Astrocyte (in vitro differentiated cells and primary cell): Measurements from ENCODE around the gene ABCA1. TPM values are rescaled to one million over a fixed set of nuclear protein-coding genes. Genes with fewer than 3 reads are reported as not detected.

ENCODE experiments used
- DNase-seq: peaks from one replicate; pipeline ENCODE4 v3.0.0-alpha.2; 2010; ENCODE audit warnings: low read depth
- FAIRE-seq: peaks from 2 replicates; lab custom pipeline; 2011; peaks lifted over from hg19 to GRCh38; lab: Jason Lieb, UNC
- H2AFZ ChIP-seq: 2 replicates; pipeline ENCODE4 v1.6.0; 2012; ENCODE audit warnings: low read depth, low read length, inconsistent platforms
- H3K27ac ChIP-seq: 2 replicates; pipeline ENCODE4 v1.5.1; 2011; ENCODE audit warnings: low read depth, low read length, inconsistent platforms
- H3K27me3 ChIP-seq: 2 replicates; pipeline ENCODE4 v1.6.0; 2011; ENCODE audit warnings: low read length, inconsistent platforms; ENCODE audit not compliant: insufficient read depth
- H3K36me3 ChIP-seq: 2 replicates; pipeline ENCODE4 v1.5.1; 2011; ENCODE audit warnings: low read length, inconsistent platforms; ENCODE audit not compliant: insufficient read depth
- H3K4me1 ChIP-seq: 2 replicates; pipeline ENCODE4 v1.5.1; 2011; ENCODE audit warnings: low read length, inconsistent platforms; ENCODE audit not compliant: insufficient read depth
- H3K4me2 ChIP-seq: 2 replicates; pipeline ENCODE4 v1.6.0; 2012; ENCODE audit warnings: low read length, inconsistent platforms
- H3K4me3 ChIP-seq: 2 replicates; pipeline ENCODE4 v1.5.1; 2011; ENCODE audit warnings: low read depth, mild to moderate bottlenecking, low read length, inconsistent platforms; ENCODE audit not compliant: insufficient read depth
- H3K79me2 ChIP-seq: 2 replicates; pipeline ENCODE4 v1.6.0; 2012; ENCODE audit warnings: mild to moderate bottlenecking, low read length, inconsistent platforms; ENCODE audit not compliant: insufficient read depth
- H3K9ac ChIP-seq: 2 replicates; pipeline ENCODE4 v1.6.0; 2012; ENCODE audit warnings: mild to moderate bottlenecking, low read length, inconsistent platforms
- H3K9me3 ChIP-seq: 2 replicates; pipeline ENCODE4 v1.5.1; 2012; ENCODE audit warnings: low read depth, mild to moderate bottlenecking, low read length, inconsistent platforms; ENCODE audit not compliant: insufficient read depth
- H4K20me1 ChIP-seq: 2 replicates; pipeline ENCODE4 v1.6.0; 2012; ENCODE audit warnings: low read length, inconsistent platforms; ENCODE audit not compliant: insufficient read depth
- H3K27ac Mint-ChIP-seq: one replicate; pipeline ENCODE4 v1.8.0; 2021; ENCODE audit warnings: mild to moderate bottlenecking, mixed read lengths; ENCODE audit not compliant: unreplicated experiment
- H3K27me3 Mint-ChIP-seq: one replicate; pipeline ENCODE4 v1.8.0; 2021; ENCODE audit warnings: low read depth, mixed read lengths; ENCODE audit not compliant: unreplicated experiment
- H3K36me3 Mint-ChIP-seq: one replicate; pipeline ENCODE4 v1.8.0; 2021; ENCODE audit warnings: low read depth, mixed read lengths; ENCODE audit not compliant: unreplicated experiment
- H3K4me1 Mint-ChIP-seq: one replicate; pipeline ENCODE4 v1.8.0; 2021; ENCODE audit warnings: low read depth, mixed read lengths; ENCODE audit not compliant: unreplicated experiment
- H3K4me3 Mint-ChIP-seq: one replicate; pipeline ENCODE4 v1.8.0; 2021; ENCODE audit warnings: mild to moderate bottlenecking, moderate library complexity, mixed read lengths; ENCODE audit not compliant: unreplicated experiment
- H3K9me3 Mint-ChIP-seq: one replicate; pipeline ENCODE4 v1.8.0; 2021; ENCODE audit warnings: mild to moderate bottlenecking, mixed read lengths; ENCODE audit not compliant: unreplicated experiment
- EZH2 ChIP-seq: IDR thresholded peaks from 2 replicates; pipeline ENCODE4 v1.6.1; 2012; ENCODE audit warnings: mild to moderate bottlenecking, low read length, inconsistent platforms; ENCODE audit not compliant: insufficient read depth
- total RNA-seq: library from RNA; stranded (reverse); gene quantifications from 2 replicates; pipeline ENCODE4 v1.2.1, GENCODE V29; 2021
- TF ChIP-seq, protein P1 (sequence below): IDR thresholded peaks from 2 replicates; pipeline ENCODE4 v1.5.1; 2011; ENCODE audit warnings: low read depth, mild to moderate bottlenecking, inconsistent platforms, low read length, moderate library complexity; ENCODE audit not compliant: insufficient read depth

The ABCA1 gene
- total RNA-seq, 1 donor from 2014 or later = 109 TPM

- Histone ChIP-seq H3K4me2 (peak overlapping the region; percentile 65), H3K27ac (peak overlapping the region; percentile 98), H3K4me3 (no peak overlapping the region), H4K20me1 (no peaks in the 10 kb centered on the region), H3K36me3 (peaks cover 6% of the 10 kb centered on the region), H3K27me3 (no peaks in the 10 kb centered on the region), H3K9me3 (no peaks in the 10 kb centered on the region), H3K4me1 (peaks cover 51% of the 10 kb centered on the region), H3K9ac (peak overlapping the region; percentile 81), H2AFZ (no peak overlapping the region), H3K79me2 (peaks cover 13% of the 10 kb centered on the region)
- peaks cover 37% of the 10 kb centered on the region for H3K36me3 Mint-ChIP-seq
- DNase-seq (peak; percentile 98), FAIRE-seq (peak; percentile 97)
- H3K9me3 Mint-ChIP-seq = peaks cover 2% of the 10 kb centered on the region
- peak overlapping the region; percentile 47 for H3K4me3 Mint-ChIP-seq
- peaks cover 59% of the 10 kb centered on the region for H3K4me1 Mint-ChIP-seq
- H3K27ac Mint-ChIP-seq = peak overlapping the region; percentile 93
- no peaks in the 10 kb centered on the region for H3K27me3 Mint-ChIP-seq
- no peak for TF ChIP-seq EZH2
- TF ChIP-seq, protein P1, sequence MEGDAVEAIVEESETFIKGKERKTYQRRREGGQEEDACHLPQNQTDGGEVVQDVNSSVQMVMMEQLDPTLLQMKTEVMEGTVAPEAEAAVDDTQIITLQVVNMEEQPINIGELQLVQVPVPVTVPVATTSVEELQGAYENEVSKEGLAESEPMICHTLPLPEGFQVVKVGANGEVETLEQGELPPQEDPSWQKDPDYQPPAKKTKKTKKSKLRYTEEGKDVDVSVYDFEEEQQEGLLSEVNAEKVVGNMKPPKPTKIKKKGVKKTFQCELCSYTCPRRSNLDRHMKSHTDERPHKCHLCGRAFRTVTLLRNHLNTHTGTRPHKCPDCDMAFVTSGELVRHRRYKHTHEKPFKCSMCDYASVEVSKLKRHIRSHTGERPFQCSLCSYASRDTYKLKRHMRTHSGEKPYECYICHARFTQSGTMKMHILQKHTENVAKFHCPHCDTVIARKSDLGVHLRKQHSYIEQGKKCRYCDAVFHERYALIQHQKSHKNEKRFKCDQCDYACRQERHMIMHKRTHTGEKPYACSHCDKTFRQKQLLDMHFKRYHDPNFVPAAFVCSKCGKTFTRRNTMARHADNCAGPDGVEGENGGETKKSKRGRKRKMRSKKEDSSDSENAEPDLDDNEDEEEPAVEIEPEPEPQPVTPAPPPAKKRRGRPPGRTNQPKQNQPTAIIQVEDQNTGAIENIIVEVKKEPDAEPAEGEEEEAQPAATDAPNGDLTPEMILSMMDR = no peak
These were observed 55.1 kb downstream of the ABCA1 start for GRCh38 chr9:104872656-104873488.

GRCh38 chr9:104871961-104872527 lies 55.9 kb downstream of the ABCA1 start:
- Histone ChIP-seq H3K9ac (peak overlapping the region; percentile 81), H3K79me2 (peaks cover 13% of the 10 kb centered on the region), H3K4me2 (peak overlapping the region; percentile 65), H3K36me3 (peaks cover 11% of the 10 kb centered on the region), H3K9me3 (no peaks in the 10 kb centered on the region), H3K27me3 (no peaks in the 10 kb centered on the region), H3K27ac (peak overlapping the region; percentile 98), H4K20me1 (no peaks in the 10 kb centered on the region), H3K4me3 (no peak overlapping the region), H2AFZ (no peak overlapping the region), H3K4me1 (peaks cover 51% of the 10 kb centered on the region)
- peaks cover 65% of the 10 kb centered on the region for H3K4me1 Mint-ChIP-seq
- H3K4me3 Mint-ChIP-seq = peak overlapping the region; percentile 47
- peaks cover 2% of the 10 kb centered on the region for H3K9me3 Mint-ChIP-seq
- DNase-seq (no peak), FAIRE-seq (no peak)
- peaks cover 35% of the 10 kb centered on the region for H3K36me3 Mint-ChIP-seq
- H3K27ac Mint-ChIP-seq = peak overlapping the region; percentile 93
- no peaks in the 10 kb centered on the region for H3K27me3 Mint-ChIP-seq
- no peak for TF ChIP-seq EZH2
- TF ChIP-seq, protein P1 = no peak
